GM12878 (cell line): ENCODE results near the gene KHDC1. TPM values are rescaled to one million over a fixed set of nuclear protein-coding genes. Genes with fewer than 3 reads are reported as not detected.

Source experiments
- polyA plus RNA-seq, 11 experiments: library from polyadenylated mRNA; depleted of rRNA in 4 of 11; unstranded in 6 of 11; stranded (reverse) in 5 of 11; fragments of >200 nt; fragmentation: Nextera tagmentation in 4 of 11; fragmentation: Illumina TruSeq in 1 of 11; extraction: Ambion mirVana in 4 of 11; extraction: Trizol in 1 of 11; gene quantifications; 1 replicate in 1 of 11; 2 replicates in 10 of 11; pipeline versions ENCODE4 v1.2.1 to v1.2.3, GENCODE V29; 2011 to 2016; ENCODE audit warnings: inconsistent platforms in 2 of 11, missing spikeins in 2 of 11, low read depth in 1 of 11
- small RNA-seq: library from RNA; depleted of rRNA; stranded (forward); fragments of <200 nt; gene quantifications from one replicate; pipeline ENCODE3, GENCODE V24; 2014
- total RNA-seq, 4 experiments: library from RNA; depleted of rRNA in 3 of 4; stranded (reverse); fragments of >200 nt in 3 of 4; fragmentation: Illumina TruSeq in 1 of 4; extraction: Trizol in 1 of 4; gene quantifications; 2 replicates each; pipeline versions ENCODE4 v1.2.1 to v1.2.3, GENCODE V29; 2013 to 2021

KHDC1 gene
- total and polyA plus RNA-seq, 10 of the 15 experiments (the other 5 are each of a cell fraction or from before 2014, with no cell fraction given) = 3.3 to 8.7 (median 6.3) TPM

Small RNAs within 50 kb of the gene (small RNA-seq; reads per million reads assigned to genes)
- not detected for gene RPSAP41

Other genes starting within 250 kb of the KHDC1 start
- not detected in 2 replicates for gene KHDC1L, start 37.7 kb downstream of the KHDC1 start, total RNA-seq (2014; rRNA removed)
- not detected in 2 replicates for gene KHDC1L, start 37.7 kb downstream of the KHDC1 start, total RNA-seq (2014; rRNA removed; fragmentation: Illumina TruSeq; extraction: Trizol)
- gene KHDC1L, start 37.7 kb downstream of the KHDC1 start, total RNA-seq (2021) = not detected in 2 replicates
- gene KHDC1L, start 37.7 kb downstream of the KHDC1 start, polyA plus RNA-seq (2011; rRNA removed) = 0.12 TPM in 1 of 2 replicates, not detected in the other
- 0.21 TPM in 1 of 2 replicates, not detected in the other for gene KHDC1L, start 37.7 kb downstream of the KHDC1 start, polyA plus RNA-seq (2014; fragmentation: Illumina TruSeq; extraction: Trizol)
- gene KHDC1L, start 37.7 kb downstream of the KHDC1 start, polyA plus RNA-seq (2014; fragmentation: Nextera tagmentation; extraction: Ambion mirVana) = under 1 TPM; 0.13 to 0.37 TPM
- 0.27 TPM in 1 of 2 replicates, not detected in the other for gene KHDC1L, start 37.7 kb downstream of the KHDC1 start, polyA plus RNA-seq (2014; rRNA removed)
- under 1 TPM in 1 of 2 experiments, not detected in 1; 0.33 TPM for gene KHDC1L, start 37.7 kb downstream of the KHDC1 start, polyA plus RNA-seq (2016; fragmentation: Nextera tagmentation; extraction: Ambion mirVana)
- not detected in 2 replicates for gene DPPA5, start 91.1 kb upstream of the KHDC1 start, total RNA-seq (2014; rRNA removed)
- gene DPPA5, start 91.1 kb upstream of the KHDC1 start, total RNA-seq (2014; rRNA removed; fragmentation: Illumina TruSeq; extraction: Trizol) = not detected in 2 replicates
- gene DPPA5, start 91.1 kb upstream of the KHDC1 start, total RNA-seq (2021) = not detected in 2 replicates
- gene DPPA5, start 91.1 kb upstream of the KHDC1 start, polyA plus RNA-seq (2011; rRNA removed) = not detected in 2 replicates
- not detected in 2 replicates for gene DPPA5, start 91.1 kb upstream of the KHDC1 start, polyA plus RNA-seq (2014; fragmentation: Illumina TruSeq; extraction: Trizol)
- not detected for gene DPPA5, start 91.1 kb upstream of the KHDC1 start, polyA plus RNA-seq (2014; fragmentation: Nextera tagmentation; extraction: Ambion mirVana)
- not detected in 2 replicates for gene DPPA5, start 91.1 kb upstream of the KHDC1 start, polyA plus RNA-seq (2014; rRNA removed)
- gene DPPA5, start 91.1 kb upstream of the KHDC1 start, polyA plus RNA-seq (2016; fragmentation: Nextera tagmentation; extraction: Ambion mirVana) = not detected
- gene KHDC3L, start 99.5 kb upstream of the KHDC1 start, total RNA-seq (2014; rRNA removed) = not detected in 2 replicates
- not detected in 2 replicates for gene KHDC3L, start 99.5 kb upstream of the KHDC1 start, total RNA-seq (2014; rRNA removed; fragmentation: Illumina TruSeq; extraction: Trizol)
- not detected in 2 replicates for gene KHDC3L, start 99.5 kb upstream of the KHDC1 start, total RNA-seq (2021)
- gene KHDC3L, start 99.5 kb upstream of the KHDC1 start, polyA plus RNA-seq (2011; rRNA removed) = not detected in 2 replicates
- not detected in 2 replicates for gene KHDC3L, start 99.5 kb upstream of the KHDC1 start, polyA plus RNA-seq (2014; fragmentation: Illumina TruSeq; extraction: Trizol)
- not detected for gene KHDC3L, start 99.5 kb upstream of the KHDC1 start, polyA plus RNA-seq (2014; fragmentation: Nextera tagmentation; extraction: Ambion mirVana)
- not detected in 2 replicates for gene KHDC3L, start 99.5 kb upstream of the KHDC1 start, polyA plus RNA-seq (2014; rRNA removed)
- gene KHDC3L, start 99.5 kb upstream of the KHDC1 start, polyA plus RNA-seq (2016; fragmentation: Nextera tagmentation; extraction: Ambion mirVana) = not detected
- gene OOEP, start 106.7 kb upstream of the KHDC1 start, total RNA-seq (2014; rRNA removed) = not detected in 2 replicates
- not detected in 2 replicates for gene OOEP, start 106.7 kb upstream of the KHDC1 start, total RNA-seq (2014; rRNA removed; fragmentation: Illumina TruSeq; extraction: Trizol)
- not detected in 2 replicates for gene OOEP, start 106.7 kb upstream of the KHDC1 start, total RNA-seq (2021)
- gene OOEP, start 106.7 kb upstream of the KHDC1 start, polyA plus RNA-seq (2011; rRNA removed) = 0.08 TPM in 1 of 2 replicates, not detected in the other
- gene OOEP, start 106.7 kb upstream of the KHDC1 start, polyA plus RNA-seq (2014; fragmentation: Illumina TruSeq; extraction: Trizol) = not detected in 2 replicates
- gene OOEP, start 106.7 kb upstream of the KHDC1 start, polyA plus RNA-seq (2014; fragmentation: Nextera tagmentation; extraction: Ambion mirVana) = not detected
- not detected in 2 replicates for gene OOEP, start 106.7 kb upstream of the KHDC1 start, polyA plus RNA-seq (2014; rRNA removed)
- not detected for gene OOEP, start 106.7 kb upstream of the KHDC1 start, polyA plus RNA-seq (2016; fragmentation: Nextera tagmentation; extraction: Ambion mirVana)
- not detected in 2 replicates for gene DDX43, start 131.6 kb upstream of the KHDC1 start, total RNA-seq (2014; rRNA removed)
- gene DDX43, start 131.6 kb upstream of the KHDC1 start, total RNA-seq (2014; rRNA removed; fragmentation: Illumina TruSeq; extraction: Trizol) = not detected in 2 replicates
- gene DDX43, start 131.6 kb upstream of the KHDC1 start, total RNA-seq (2021) = 0.08 TPM in 1 of 2 replicates, not detected in the other
- not detected in 2 replicates for gene DDX43, start 131.6 kb upstream of the KHDC1 start, polyA plus RNA-seq (2011; rRNA removed)
- not detected in 2 replicates for gene DDX43, start 131.6 kb upstream of the KHDC1 start, polyA plus RNA-seq (2014; fragmentation: Illumina TruSeq; extraction: Trizol)
- not detected for gene DDX43, start 131.6 kb upstream of the KHDC1 start, polyA plus RNA-seq (2014; fragmentation: Nextera tagmentation; extraction: Ambion mirVana)
- gene DDX43, start 131.6 kb upstream of the KHDC1 start, polyA plus RNA-seq (2014; rRNA removed) = not detected in 2 replicates
- under 1 TPM in 1 of 2 experiments, not detected in 1; 0.12 TPM for gene DDX43, start 131.6 kb upstream of the KHDC1 start, polyA plus RNA-seq (2016; fragmentation: Nextera tagmentation; extraction: Ambion mirVana)
- gene CGAS, start 189.1 kb upstream of the KHDC1 start, total RNA-seq (2014; rRNA removed) = 30.2 and 32.5 TPM in 2 replicates
- gene CGAS, start 189.1 kb upstream of the KHDC1 start, total RNA-seq (2014; rRNA removed; fragmentation: Illumina TruSeq; extraction: Trizol) = 23.5 and 24.9 TPM in 2 replicates
- 25.7 and 25.8 TPM in 2 replicates for gene CGAS, start 189.1 kb upstream of the KHDC1 start, total RNA-seq (2021)
- 15.3 and 23.3 TPM in 2 replicates for gene CGAS, start 189.1 kb upstream of the KHDC1 start, polyA plus RNA-seq (2011; rRNA removed)
- 13.1 and 15.5 TPM in 2 replicates for gene CGAS, start 189.1 kb upstream of the KHDC1 start, polyA plus RNA-seq (2014; fragmentation: Illumina TruSeq; extraction: Trizol)
- gene CGAS, start 189.1 kb upstream of the KHDC1 start, polyA plus RNA-seq (2014; fragmentation: Nextera tagmentation; extraction: Ambion mirVana) = 1 to 10 TPM; 4.7 to 7.9 TPM
- gene CGAS, start 189.1 kb upstream of the KHDC1 start, polyA plus RNA-seq (2014; rRNA removed) = 16.9 and 19.9 TPM in 2 replicates
- 10 to 100 TPM; 24.2 to 25.5 TPM for gene CGAS, start 189.1 kb upstream of the KHDC1 start, polyA plus RNA-seq (2016; fragmentation: Nextera tagmentation; extraction: Ambion mirVana)
- 40.4 and 41.8 TPM in 2 replicates for gene MTO1, start 198.5 kb upstream of the KHDC1 start, total RNA-seq (2014; rRNA removed)
- 35.2 and 40.8 TPM in 2 replicates for gene MTO1, start 198.5 kb upstream of the KHDC1 start, total RNA-seq (2014; rRNA removed; fragmentation: Illumina TruSeq; extraction: Trizol)
- 30.2 and 30.7 TPM in 2 replicates for gene MTO1, start 198.5 kb upstream of the KHDC1 start, total RNA-seq (2021)
- 35.5 and 42.0 TPM in 2 replicates for gene MTO1, start 198.5 kb upstream of the KHDC1 start, polyA plus RNA-seq (2011; rRNA removed)
- 29.4 and 38.0 TPM in 2 replicates for gene MTO1, start 198.5 kb upstream of the KHDC1 start, polyA plus RNA-seq (2014; fragmentation: Illumina TruSeq; extraction: Trizol)
- gene MTO1, start 198.5 kb upstream of the KHDC1 start, polyA plus RNA-seq (2014; fragmentation: Nextera tagmentation; extraction: Ambion mirVana) = 10 to 100 TPM; 24.8 to 28.0 TPM
- gene MTO1, start 198.5 kb upstream of the KHDC1 start, polyA plus RNA-seq (2014; rRNA removed) = 25.5 and 26.4 TPM in 2 replicates
- gene MTO1, start 198.5 kb upstream of the KHDC1 start, polyA plus RNA-seq (2016; fragmentation: Nextera tagmentation; extraction: Ambion mirVana) = 10 to 100 TPM; 45.1 to 53.6 TPM